SHP77 treated with DMSO at 0.1 percent for 48 hours (cell line): Measurements from ENCODE around the gene OXCT1.
A peak's percentile ranks its signal among the peaks of the same experiment; 100 is the strongest.
"Not testable (repeated sequence)": the region's sequence is repeated elsewhere in the genome, so short reads cannot be mapped to it uniquely, and the experiment has no call there.

Source experiments
- DNase-seq: peaks from one replicate; lab custom pipeline; 2025; lab: John Stamatoyannopoulos, UW

OXCT1 gene

GRCh38 chr5:41773799-41774198 is 96.4 kb downstream of the OXCT1 start:
- DNase-seq = no peak

- DNase-seq = no peak
Observed at GRCh38 chr5:41772785-41773442, 97.3 kb downstream of the OXCT1 start.

GRCh38 chr5:41772056-41772455 is 98.2 kb downstream of the OXCT1 start:
- DNase-seq = no peak

- DNase-seq = no peak
Observed at GRCh38 chr5:41770799-41771198, 99.4 kb downstream of the OXCT1 start.

GRCh38 chr5:41768692-41769091 is 101.5 kb downstream of the OXCT1 start:
- no peak for DNase-seq

GRCh38 chr5:41764650-41765049 is 105.6 kb downstream of the OXCT1 start:
- no peak for DNase-seq

GRCh38 chr5:41763574-41763973 is 106.7 kb downstream of the OXCT1 start:
- no peak for DNase-seq

- no peak for DNase-seq
Observed at GRCh38 chr5:41763081-41763480, 107.1 kb downstream of the OXCT1 start.

- DNase-seq = no peak
Observed at GRCh38 chr5:41762426-41762825, 107.8 kb downstream of the OXCT1 start.

- DNase-seq = no peak
Observed at GRCh38 chr5:41761663-41762062, 108.6 kb downstream of the OXCT1 start.

GRCh38 chr5:41755705-41756104 is 114.5 kb downstream of the OXCT1 start:
- DNase-seq = no peak

GRCh38 chr5:41754857-41755256 is 115.4 kb downstream of the OXCT1 start:
- no peak for DNase-seq

GRCh38 chr5:41751867-41752266 is 118.4 kb downstream of the OXCT1 start:
- no peak for DNase-seq

GRCh38 chr5:41748631-41749030 is 121.6 kb downstream of the OXCT1 start:
- no peak for DNase-seq

GRCh38 chr5:41747708-41748107 is 122.5 kb downstream of the OXCT1 start:
- DNase-seq = no peak

GRCh38 chr5:41747301-41747700 is 122.9 kb downstream of the OXCT1 start:
- DNase-seq = peak; percentile 30

- not testable (repeated sequence) for DNase-seq
Observed at GRCh38 chr5:41742608-41743007, 127.6 kb downstream of the OXCT1 start.

GRCh38 chr5:41738710-41739354 is 131.4 kb downstream of the OXCT1 start:
- no peak for DNase-seq

GRCh38 chr5:41736641-41737040 is 133.6 kb downstream of the OXCT1 start:
- DNase-seq = no peak

GRCh38 chr5:41735213-41735612 is 135.0 kb downstream of the OXCT1 start:
- no peak for DNase-seq

- not testable (repeated sequence) for DNase-seq
Observed at GRCh38 chr5:41729381-41729780, 140.8 kb downstream of the OXCT1 start.

GRCh38 chr5:41728281-41728680 is 141.9 kb downstream of the OXCT1 start:
- no peak for DNase-seq

GRCh38 chr5:41722359-41722950 is 147.8 kb downstream of the OXCT1 start:
- DNase-seq = peak; percentile 12

GRCh38 chr5:41721516-41721915 is 148.7 kb downstream of the OXCT1 start:
- DNase-seq = no peak
